PFSK-1 (cell line): ENCODE results near the gene MRGPRG.

Experiments
- POLR2AphosphoS5 ChIP-seq: IDR thresholded peaks from 2 replicates; pipeline ENCODE4 v1.6.1; 2012; ENCODE audit warnings: low read depth, mild to moderate bottlenecking, control low read depth, low read length, moderate library complexity
- TAF1 ChIP-seq: IDR thresholded peaks from 2 replicates; pipeline ENCODE4 v1.6.1; 2012; ENCODE audit warnings: low read length, control low read depth, borderline replicate concordance; ENCODE audit not compliant: insufficient read depth

GRCh38 chr11:3220101-3220500, 1.5 kb upstream of the MRGPRG start:
- TF ChIP-seq TAF1 (no peak), POLR2AphosphoS5 (no peak)
